HCT116 (cell line): ENCODE data around the gene IRF4.

Experiments
- CEBPB ChIP-seq: IDR thresholded peaks from 2 replicates; pipeline ENCODE4 v1.6.1; 2012; ENCODE audit warnings: low read depth
- CTCF ChIP-seq, 3 experiments: fragments of 200-600 bp in 1 of 3; sonication (generic) in 1 of 3; IDR thresholded peaks in 2 of 3; conservative IDR thresholded peaks in 1 of 3; 2 replicates each; pipeline ENCODE4 v1.5.1; 2012 to 2017; ENCODE audit warnings: low read depth in 2 of 3, low read length in 2 of 3, antibody characterized with exemption in 1 of 3, borderline replicate concordance in 1 of 3, control low read depth in 1 of 3, mild to moderate bottlenecking in 1 of 3, mixed read lengths in 1 of 3, mixed run types in 1 of 3, moderate library complexity in 1 of 3; ENCODE audit not compliant: insufficient read depth in 1 of 3
- EZH2 ChIP-seq: fragments of 200-600 bp; sonication (generic); IDR thresholded peaks from 2 replicates; pipeline ENCODE4 v1.6.1; 2017; ENCODE audit warnings: antibody characterized with exemption, mixed run types
- EZH2phosphoT487 ChIP-seq: fragments of 200-600 bp; IDR thresholded peaks from 2 replicates; pipeline ENCODE4 v1.6.1; 2018; ENCODE audit warnings: antibody characterized with exemption, borderline replicate concordance
- JUND ChIP-seq: IDR thresholded peaks from 2 replicates; pipeline ENCODE4 v1.6.1; 2012
- MAX ChIP-seq: IDR thresholded peaks from 2 replicates; pipeline ENCODE4 v1.6.1; 2012
- POLR2A ChIP-seq: IDR thresholded peaks from 2 replicates; pipeline ENCODE4 v1.7.0; 2011; ENCODE audit warnings: borderline replicate concordance; ENCODE audit not compliant: insufficient read depth, insufficient read length; ENCODE audit errors: extremely low read depth
- POLR2AphosphoS5 ChIP-seq: IDR thresholded peaks from 2 replicates; pipeline ENCODE4 v1.6.1; 2011; ENCODE audit warnings: mild to moderate bottlenecking, low read depth, low read length, moderate library complexity
- REST ChIP-seq: IDR thresholded peaks from 2 replicates; pipeline ENCODE4 v1.6.1; 2012; ENCODE audit warnings: low read depth
- SRF ChIP-seq: IDR thresholded peaks from 2 replicates; pipeline ENCODE4 v1.6.1; 2012; ENCODE audit warnings: low read depth
- TCF7L2 ChIP-seq: IDR thresholded peaks from 2 replicates; pipeline ENCODE4 v1.7.0; 2011; ENCODE audit warnings: borderline replicate concordance, inconsistent platforms; ENCODE audit not compliant: insufficient read depth, insufficient read length; ENCODE audit errors: extremely low read depth
- YY1 ChIP-seq: IDR thresholded peaks from 2 replicates; pipeline ENCODE4 v1.6.1; 2011; ENCODE audit warnings: low read length, low read depth, moderate library complexity, mild to moderate bottlenecking; ENCODE audit not compliant: insufficient replicate concordance; ENCODE audit errors: extremely low read depth
- ZBTB33 ChIP-seq: IDR thresholded peaks from 2 replicates; pipeline ENCODE4 v1.6.1; 2011; ENCODE audit warnings: mild to moderate bottlenecking, low read length, moderate library complexity; ENCODE audit not compliant: insufficient replicate concordance; ENCODE audit errors: extremely low read depth
- ZNF274 ChIP-seq: fragments of 200-500 bp; sonication (Bioruptor generic); IDR thresholded peaks from 2 replicates; pipeline ENCODE4 v1.6.1; 2014; ENCODE audit warnings: mild to moderate bottlenecking, low read depth, low read length, inconsistent platforms

- TF ChIP-seq CTCF (IDR thresholded peaks at IDR 0.05 in 2 of 3, conservative IDR thresholded peaks at IDR 0.05 in 1 of 3; ENCODE audit: borderline replicate concordance in 1 of 3, insufficient read depth in 1 of 3, low read depth in 2 of 3, low read length in 2 of 3) (no peak), REST (no peak), POLR2A (no peak), ZNF274 (no peak), POLR2AphosphoS5 (no peak), JUND (no peak), MAX (no peak), CEBPB (no peak), SRF (no peak), TCF7L2 (no peak), EZH2phosphoT487 (no peak), YY1 (no peak), ZBTB33 (no peak), EZH2 (no peak)
Measured at GRCh38 chr6:439641-440167, 48.2 kb downstream of the IRF4 start.
